Trophoblast cell (in vitro differentiated cells and primary cell): ENCODE measurements around the gene PIAS1.
"Not testable (repeated sequence)": the region's sequence is repeated elsewhere in the genome, so short reads cannot be mapped to it uniquely, and the experiment has no call there.

Source experiments
- DNase-seq, 2 donors: peaks; one replicate each; pipeline ENCODE4 v3.0.0-alpha.2; 2016
- H2AFZ ChIP-seq: 2 replicates; pipeline ENCODE4 v1.6.1; 2013; ENCODE audit warnings: low read length, moderate library complexity, mild to moderate bottlenecking; ENCODE audit not compliant: insufficient read depth, poor library complexity
- H2AK5ac ChIP-seq: 2 replicates; pipeline ENCODE4 v1.6.1; 2013; ENCODE audit warnings: mild to moderate bottlenecking, low read length
- H2BK120ac ChIP-seq: 2 replicates; pipeline ENCODE4 v1.6.1; 2013; ENCODE audit warnings: low read length, mild to moderate bottlenecking, moderate library complexity; ENCODE audit not compliant: insufficient read depth, poor library complexity
- H2BK12ac ChIP-seq: 2 replicates; pipeline ENCODE4 v1.6.1; 2013; ENCODE audit warnings: mild to moderate bottlenecking, low read length, moderate library complexity
- H2BK5ac ChIP-seq: 2 replicates; pipeline ENCODE4 v1.6.1; 2013; ENCODE audit warnings: low read length, low read depth, moderate library complexity, mild to moderate bottlenecking; ENCODE audit not compliant: poor library complexity
- H3K14ac ChIP-seq: 2 replicates; pipeline ENCODE4 v1.6.1; 2013; ENCODE audit warnings: mild to moderate bottlenecking, low read length
- H3K18ac ChIP-seq: 2 replicates; pipeline ENCODE4 v1.6.1; 2013; ENCODE audit warnings: mild to moderate bottlenecking, low read length
- H3K23ac ChIP-seq: 2 replicates; pipeline ENCODE4 v1.6.1; 2013; ENCODE audit warnings: low read length
- H3K27ac ChIP-seq: 2 replicates; pipeline ENCODE4 v1.5.1; 2013; ENCODE audit warnings: low read depth, mild to moderate bottlenecking, inconsistent platforms, low read length, moderate library complexity
- H3K27me3 ChIP-seq: 2 replicates; pipeline ENCODE4 v1.6.1; 2013; ENCODE audit warnings: inconsistent platforms, mild to moderate bottlenecking, low read length, moderate library complexity; ENCODE audit not compliant: insufficient read depth
- H3K36me3 ChIP-seq, 2 experiments: 1 replicate in 1 of 2; 2 replicates in 1 of 2; pipeline ENCODE4 v1.6.1; 2013; ENCODE audit warnings: low read length in 2 of 2, mild to moderate bottlenecking in 2 of 2, moderate library complexity in 1 of 2; ENCODE audit not compliant: insufficient read depth in 2 of 2, control insufficient read depth in 1 of 2
- H3K4ac ChIP-seq: 2 replicates; pipeline ENCODE4 v1.6.1; 2013; ENCODE audit warnings: low read depth, mild to moderate bottlenecking, low read length, moderate library complexity
- H3K4me1 ChIP-seq, 2 experiments: 1 replicate in 1 of 2; 2 replicates in 1 of 2; pipeline ENCODE4 v1.6.1; 2013; ENCODE audit warnings: low read length in 2 of 2, mild to moderate bottlenecking in 2 of 2, moderate library complexity in 1 of 2; ENCODE audit not compliant: insufficient read depth in 2 of 2, control insufficient read depth in 1 of 2
- H3K4me2 ChIP-seq: 2 replicates; pipeline ENCODE4 v1.6.1; 2013; ENCODE audit warnings: inconsistent platforms, mild to moderate bottlenecking, low read length, moderate library complexity
- H3K4me3 ChIP-seq: 2 replicates; pipeline ENCODE4 v1.5.1; 2013; ENCODE audit warnings: mild to moderate bottlenecking, low read depth, low read length, inconsistent platforms
- H3K79me1 ChIP-seq: one replicate; pipeline ENCODE4 v1.6.1; 2013; ENCODE audit warnings: low read length
- H3K79me2 ChIP-seq: 2 replicates; pipeline ENCODE4 v1.6.1; 2013; ENCODE audit warnings: low read length, mild to moderate bottlenecking; ENCODE audit not compliant: control insufficient read depth, insufficient read depth, poor library complexity
- H3K9ac ChIP-seq: 2 replicates; pipeline ENCODE4 v1.6.1; 2013; ENCODE audit warnings: mild to moderate bottlenecking, low read length
- H3K9me3 ChIP-seq: 2 replicates; pipeline ENCODE4 v1.6.1; 2013; ENCODE audit warnings: low read depth, mild to moderate bottlenecking, control low read depth, inconsistent platforms, low read length; ENCODE audit not compliant: insufficient read depth
- H4K12ac ChIP-seq: 2 replicates; pipeline ENCODE4 v1.6.1; 2013; ENCODE audit warnings: low read depth, mild to moderate bottlenecking, low read length, moderate library complexity
- H4K8ac ChIP-seq: 2 replicates; pipeline ENCODE4 v1.6.1; 2013; ENCODE audit warnings: low read depth, mild to moderate bottlenecking, low read length, moderate library complexity
- H4K91ac ChIP-seq: one replicate; pipeline ENCODE4 v1.6.1; 2013; ENCODE audit warnings: low read depth, mild to moderate bottlenecking, low read length, moderate library complexity
- WGBS: extraction: QIAGEN DNeasy Blood & Tissue Kit; methylation state at CpG from one replicate; pipeline ENCODE4 v1.1.7; 2013; ENCODE audit warnings: missing lambda C conversion rate; ENCODE audit not compliant: insufficient read length, insufficient coverage; ENCODE audit errors: extremely low coverage; 5-methylcytosine and 5-hydroxymethylcytosine counted together

Gene PIAS1

DNA sequence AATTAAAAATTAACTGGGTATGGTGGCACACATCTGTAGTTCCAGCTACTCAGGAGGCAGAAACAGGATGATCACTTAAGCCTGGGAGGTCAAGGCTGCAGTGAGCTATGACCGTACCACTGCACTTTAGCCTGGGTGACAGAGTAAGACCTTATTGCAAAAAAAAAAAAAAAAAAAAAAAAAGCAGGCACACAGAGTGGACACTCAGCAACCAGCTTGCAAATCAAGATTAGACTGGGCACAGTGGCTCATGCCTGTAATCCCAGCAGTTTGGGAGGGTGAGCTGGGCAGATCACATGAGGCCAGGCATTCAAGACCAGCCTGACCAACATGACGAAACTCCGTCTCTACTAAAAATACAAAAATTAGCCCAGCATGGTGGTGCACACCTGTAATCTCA is 170.0 kb downstream of the PIAS1 start:
- Histone ChIP-seq H4K12ac (no peak overlapping the region), H2BK12ac (no peak overlapping the region), H3K79me1 (peaks cover 3% of the 10 kb centered on the region), H3K14ac (no peak overlapping the region), H3K36me3 (no peaks in the 10 kb centered on the region), H2BK5ac (no peak overlapping the region), H4K91ac (no peak overlapping the region), H3K27ac (no peak overlapping the region), H3K9ac (no peak overlapping the region), H2AK5ac (no peak overlapping the region), H3K23ac (no peak overlapping the region), H3K9me3 (peaks cover 2% of the 10 kb centered on the region), H3K4ac (no peak overlapping the region), H3K4me3 (no peak overlapping the region), H3K4me2 (no peak overlapping the region), H2AFZ (no peak overlapping the region), H3K79me2 (peaks cover 9% of the 10 kb centered on the region), H3K4me1 (peaks cover 5 to 7% of the 10 kb centered on the region in 2 experiments), H3K18ac (no peak overlapping the region), H2BK120ac (no peak overlapping the region), H4K8ac (no peak overlapping the region), H3K27me3 (no peaks in the 10 kb centered on the region)
- no CpG with 5 or more reads among the region's 3 CpGs for WGBS
- DNase-seq, result no peak

DNA sequence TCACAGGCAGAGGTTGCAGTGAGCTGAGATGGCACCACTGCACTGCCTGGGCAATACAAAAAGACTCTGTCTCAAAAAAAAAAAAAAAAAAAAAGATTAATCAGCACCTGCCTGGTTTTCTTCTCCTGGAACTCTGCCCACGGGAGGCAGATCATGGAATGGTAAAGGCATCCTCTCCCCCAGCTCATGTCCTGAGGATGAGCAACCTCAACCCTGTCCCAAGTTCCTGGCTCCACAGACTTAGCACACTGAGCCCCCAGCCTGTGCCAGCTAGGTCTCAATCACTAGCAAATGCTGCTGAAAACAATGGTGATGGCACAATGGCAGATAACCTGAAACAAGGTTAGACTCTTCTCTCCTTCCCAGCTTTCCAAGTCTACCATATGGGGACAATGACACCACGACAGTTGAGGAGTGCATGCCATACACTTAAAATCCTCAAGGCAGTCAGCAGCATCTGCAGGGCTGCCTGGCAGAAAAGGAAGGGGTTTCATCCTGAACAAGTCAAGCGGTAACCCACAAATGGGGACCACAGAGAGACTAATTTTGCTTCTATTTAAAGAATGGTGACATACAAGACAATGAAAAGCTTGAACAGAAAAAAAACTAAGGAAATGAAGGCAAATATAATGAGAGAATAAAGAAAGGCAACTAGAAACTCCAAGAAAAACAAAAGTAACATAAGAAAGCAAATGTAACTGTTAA is 170.6 kb downstream of the PIAS1 start:
- peaks cover 7% of the 10 kb centered on the region for H3K79me1 ChIP-seq
- no peak overlapping the region for H3K18ac ChIP-seq
- H3K27me3 ChIP-seq, result no peaks in the 10 kb centered on the region
- no peak overlapping the region for H3K9ac ChIP-seq
- peak overlapping the region; percentile 49 for H3K4ac ChIP-seq
- DNase-seq, result no peak
- no peak overlapping the region for H2BK12ac ChIP-seq
- H3K14ac ChIP-seq, result no peak overlapping the region
- H2AK5ac ChIP-seq, result no peak overlapping the region
- H2BK5ac ChIP-seq, result no peak overlapping the region
- H3K4me3 ChIP-seq, result no peak overlapping the region
- no peak overlapping the region for H3K27ac ChIP-seq
- H2BK120ac ChIP-seq, result no peak overlapping the region
- H3K79me2 ChIP-seq, result peaks cover 13% of the 10 kb centered on the region
- H4K12ac ChIP-seq, result no peak overlapping the region
- H3K4me1 ChIP-seq, result peaks cover 5 to 7% of the 10 kb centered on the region in 2 experiments
- H4K91ac ChIP-seq, result no peak overlapping the region
- peaks cover 2% of the 10 kb centered on the region for H3K9me3 ChIP-seq
- H3K36me3 ChIP-seq, result no peaks in the 10 kb centered on the region
- H3K4me2 ChIP-seq, result no peak overlapping the region
- no peak overlapping the region for H3K23ac ChIP-seq
- H4K8ac ChIP-seq, result no peak overlapping the region
- H2AFZ ChIP-seq, result no peak overlapping the region
- no CpG with 5 or more reads among the region's 3 CpGs for WGBS

DNA sequence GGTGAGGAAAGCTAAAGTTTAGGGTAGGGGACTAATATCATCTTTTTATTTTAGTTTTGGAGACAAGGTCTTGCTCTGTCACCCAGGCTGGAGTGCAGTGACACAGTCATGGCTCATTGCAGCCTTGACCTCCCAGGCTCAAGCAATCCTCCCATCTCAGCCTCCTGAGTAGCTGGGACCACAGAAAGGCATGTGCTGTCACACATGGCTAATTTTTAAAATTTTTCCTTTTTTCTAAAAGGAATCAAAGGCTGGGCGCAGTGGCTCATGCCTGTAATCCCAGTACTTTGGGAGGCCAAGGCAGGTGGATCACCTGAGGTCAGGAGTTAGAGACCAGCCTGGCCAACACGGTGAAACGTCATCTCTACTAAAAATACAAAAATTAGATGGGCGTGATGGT is 171.3 kb downstream of the PIAS1 start:
- H3K4me2 ChIP-seq, H4K91ac ChIP-seq, H3K9ac ChIP-seq, H3K27me3 ChIP-seq, H2BK12ac ChIP-seq, H2AK5ac ChIP-seq, H4K12ac ChIP-seq, H4K8ac ChIP-seq, H3K4ac ChIP-seq, H3K14ac ChIP-seq, H3K27ac ChIP-seq, H3K36me3 ChIP-seq, H3K9me3 ChIP-seq, H2AFZ ChIP-seq, H3K79me1 ChIP-seq, DNase-seq, H2BK5ac ChIP-seq, H3K18ac ChIP-seq, H3K23ac ChIP-seq, H3K4me3 ChIP-seq, H2BK120ac ChIP-seq: not testable (repeated sequence)
- Histone ChIP-seq H3K79me2 (peaks cover 13% of the 10 kb centered on the region), H3K4me1 (peaks cover 5 to 11% of the 10 kb centered on the region in 2 experiments)
- no CpG with 5 or more reads among the region's 4 CpGs for WGBS

DNA sequence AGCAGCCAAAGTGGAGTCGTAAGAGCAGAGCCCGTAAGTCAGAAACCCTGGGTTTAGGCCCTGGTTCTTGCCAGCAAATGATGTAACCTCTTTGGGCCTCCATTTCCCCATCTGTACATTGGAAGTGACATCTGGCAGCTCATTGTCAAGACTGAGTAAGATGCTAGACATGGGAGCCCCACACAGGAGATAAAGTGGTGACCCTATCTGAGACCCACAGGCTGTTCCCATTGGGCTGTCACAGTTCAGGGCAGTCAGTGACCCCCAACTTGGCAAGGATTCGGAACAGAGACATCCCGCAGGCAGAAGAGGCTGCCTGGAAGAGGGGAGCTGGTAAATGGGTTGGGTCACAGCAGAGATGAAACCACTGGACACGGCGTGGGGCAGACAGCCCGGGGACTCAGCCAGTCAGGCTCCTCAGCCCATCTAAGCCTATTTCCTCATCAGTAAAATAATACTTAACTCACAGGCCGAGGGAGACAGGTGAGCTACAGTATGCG is 173.6 kb downstream of the PIAS1 start:
- WGBS, result no CpG with 5 or more reads among the region's 9 CpGs
- Histone ChIP-seq H3K23ac (no peak overlapping the region), H3K9ac (no peak overlapping the region), H3K9me3 (peaks cover 2% of the 10 kb centered on the region), H3K79me2 (peaks cover 13% of the 10 kb centered on the region), H2BK12ac (no peak overlapping the region), H3K27ac (no peak overlapping the region), H3K4me1 (peaks cover 5 to 11% of the 10 kb centered on the region in 2 experiments), H2AK5ac (no peak overlapping the region), H3K79me1 (peaks cover 7% of the 10 kb centered on the region), H3K27me3 (no peaks in the 10 kb centered on the region), H3K4me3 (no peak overlapping the region), H3K4me2 (peak overlapping the region; percentile 87), H2BK120ac (no peak overlapping the region), H4K12ac (no peak overlapping the region), H4K8ac (no peak overlapping the region), H3K14ac (no peak overlapping the region), H3K18ac (no peak overlapping the region), H4K91ac (no peak overlapping the region), H3K4ac (no peak overlapping the region), H2BK5ac (no peak overlapping the region), H3K36me3 (no peaks in the 10 kb centered on the region), H2AFZ (no peak overlapping the region)
- no peak for DNase-seq
